Transverse colon (tissue), 4 donors: ENCODE results near the gene UCK2.

ENCODE experiments used
- CTCF ChIP-seq, 5 experiments: fragments of 200-600 bp in 3 of 5; fragments of 450-650 bp in 2 of 5; sonication (generic) in 3 of 5; IDR thresholded peaks; 1 replicate in 2 of 5; 2 replicates in 3 of 5; pipeline ENCODE4 v1.5.1; 2016 to 2017; ENCODE audit warnings: antibody characterized with exemption in 5 of 5, inconsistent platforms in 3 of 5, mild to moderate bottlenecking in 2 of 5, moderate library complexity in 1 of 5
- EP300 ChIP-seq: sonication (generic); formaldehyde crosslinking; IDR thresholded peaks from one replicate; pipeline ENCODE4 v1.6.1; 2017; ENCODE audit warnings: antibody characterized with exemption, low read depth
- POLR2A ChIP-seq: fragments of 450-650 bp; IDR thresholded peaks from one replicate; pipeline ENCODE4 v1.6.1; 2016; ENCODE audit warnings: antibody characterized with exemption, mild to moderate bottlenecking, moderate library complexity
- POLR2AphosphoS5 ChIP-seq, 3 donors: sonication (generic); formaldehyde crosslinking; IDR thresholded peaks; one replicate each; pipeline ENCODE4 v1.6.1; 2016; ENCODE audit warnings: antibody characterized with exemption in 3 of 3

DNA sequence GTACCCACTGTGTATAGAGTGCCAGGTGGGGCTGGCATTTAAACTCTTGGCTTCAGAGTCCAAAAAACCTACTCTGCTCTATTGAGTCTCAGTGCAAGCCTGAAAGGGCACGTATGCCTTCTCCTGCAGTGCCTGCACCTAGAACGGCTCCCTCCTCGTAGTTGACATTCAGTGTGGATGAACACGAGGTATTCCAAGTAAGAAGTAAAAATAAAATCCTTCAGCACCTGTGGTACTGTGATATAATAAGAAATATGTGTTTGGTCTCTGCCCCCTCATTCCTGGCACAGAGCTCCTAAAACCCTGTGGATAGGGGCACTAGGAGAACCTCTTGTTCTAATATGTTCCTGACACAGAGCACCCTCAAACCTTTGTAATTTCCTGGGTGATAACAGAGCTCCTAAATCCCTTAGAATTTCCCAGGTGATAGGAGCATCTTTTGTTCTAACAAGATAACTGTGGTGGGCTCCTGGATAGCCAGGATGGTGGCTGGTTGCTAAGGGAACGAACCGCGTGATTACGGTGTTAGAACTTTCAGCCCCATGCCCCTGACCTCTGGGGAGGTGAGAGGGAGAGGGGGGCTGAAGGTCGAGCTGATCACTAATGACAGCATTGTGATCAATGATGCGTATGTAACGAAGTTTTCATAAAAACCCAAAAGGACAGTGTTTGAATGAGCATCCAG is 16.8 kb downstream of the UCK2 start:
- TF ChIP-seq POLR2A = no peak
- no peak for TF ChIP-seq EP300
- TF ChIP-seq CTCF (IDR thresholded peaks at IDR 0.05) = no peak
- no peak for TF ChIP-seq POLR2AphosphoS5 (IDR thresholded peaks at IDR 0.05)
